ENCODE data around the gene VPS51. TPM values are rescaled to one million over a fixed set of nuclear protein-coding genes. Genes with fewer than 3 reads are reported as not detected.

VPS51 gene
- total RNA-seq, 1 donor from 2014 or later, result 203 TPM

DNA sequence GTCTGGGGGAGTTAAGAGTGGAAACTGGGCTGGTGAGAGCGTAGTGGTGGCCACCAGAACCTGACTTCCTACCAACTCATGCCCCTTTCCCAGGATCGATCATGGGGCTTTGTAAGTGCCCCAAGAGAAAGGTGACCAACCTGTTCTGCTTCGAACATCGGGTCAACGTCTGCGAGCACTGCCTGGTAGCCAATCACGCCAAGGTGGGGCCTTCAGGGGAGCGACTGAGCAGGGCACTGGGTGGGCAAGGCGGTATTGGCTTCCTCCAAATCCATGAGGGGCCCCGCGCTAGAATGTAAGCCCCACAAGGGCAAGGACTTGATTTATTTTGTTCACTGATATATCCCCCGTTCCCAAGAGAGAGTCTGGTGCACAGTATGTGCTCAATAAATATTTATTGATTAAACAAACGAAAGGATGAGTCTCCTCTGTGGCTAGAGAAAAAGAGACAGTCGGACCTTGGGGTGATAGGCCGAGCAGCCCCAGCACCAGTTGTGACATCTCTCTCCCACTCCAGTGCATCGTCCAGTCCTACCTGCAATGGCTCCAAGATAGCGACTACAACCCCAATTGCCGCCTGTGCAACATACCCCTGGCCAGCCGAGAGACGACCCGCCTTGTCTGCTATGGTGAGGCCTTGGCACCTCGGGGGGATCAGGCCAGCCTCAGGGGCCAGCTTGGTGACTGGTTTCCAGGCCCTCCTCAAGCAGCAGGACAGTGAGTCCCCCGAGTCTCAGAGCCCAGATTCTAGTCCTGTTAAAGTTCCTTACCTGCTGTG is 11.2 kb upstream of the VPS51 start:
- Histone ChIP-seq H3K4me3 (ENCODE audit: low read depth, low read length) (peak overlapping the region; percentile 60), H3K36me3 (ENCODE audit: control insufficient read depth, insufficient read depth, low read length) (peaks cover 16% of the 10 kb centered on the region), H3K27me3 (ENCODE audit: control insufficient read depth, insufficient read depth, low read length) (no peaks in the 10 kb centered on the region)
- TF ChIP-seq, protein P1, sequence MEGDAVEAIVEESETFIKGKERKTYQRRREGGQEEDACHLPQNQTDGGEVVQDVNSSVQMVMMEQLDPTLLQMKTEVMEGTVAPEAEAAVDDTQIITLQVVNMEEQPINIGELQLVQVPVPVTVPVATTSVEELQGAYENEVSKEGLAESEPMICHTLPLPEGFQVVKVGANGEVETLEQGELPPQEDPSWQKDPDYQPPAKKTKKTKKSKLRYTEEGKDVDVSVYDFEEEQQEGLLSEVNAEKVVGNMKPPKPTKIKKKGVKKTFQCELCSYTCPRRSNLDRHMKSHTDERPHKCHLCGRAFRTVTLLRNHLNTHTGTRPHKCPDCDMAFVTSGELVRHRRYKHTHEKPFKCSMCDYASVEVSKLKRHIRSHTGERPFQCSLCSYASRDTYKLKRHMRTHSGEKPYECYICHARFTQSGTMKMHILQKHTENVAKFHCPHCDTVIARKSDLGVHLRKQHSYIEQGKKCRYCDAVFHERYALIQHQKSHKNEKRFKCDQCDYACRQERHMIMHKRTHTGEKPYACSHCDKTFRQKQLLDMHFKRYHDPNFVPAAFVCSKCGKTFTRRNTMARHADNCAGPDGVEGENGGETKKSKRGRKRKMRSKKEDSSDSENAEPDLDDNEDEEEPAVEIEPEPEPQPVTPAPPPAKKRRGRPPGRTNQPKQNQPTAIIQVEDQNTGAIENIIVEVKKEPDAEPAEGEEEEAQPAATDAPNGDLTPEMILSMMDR (IDR thresholded peaks at IDR 0.05; ENCODE audit: insufficient read depth, low read length, severe bottlenecking), result no peak
- no peak for DNase-seq (ENCODE audit: low read depth)
- FAIRE-seq, result no peak

DNA sequence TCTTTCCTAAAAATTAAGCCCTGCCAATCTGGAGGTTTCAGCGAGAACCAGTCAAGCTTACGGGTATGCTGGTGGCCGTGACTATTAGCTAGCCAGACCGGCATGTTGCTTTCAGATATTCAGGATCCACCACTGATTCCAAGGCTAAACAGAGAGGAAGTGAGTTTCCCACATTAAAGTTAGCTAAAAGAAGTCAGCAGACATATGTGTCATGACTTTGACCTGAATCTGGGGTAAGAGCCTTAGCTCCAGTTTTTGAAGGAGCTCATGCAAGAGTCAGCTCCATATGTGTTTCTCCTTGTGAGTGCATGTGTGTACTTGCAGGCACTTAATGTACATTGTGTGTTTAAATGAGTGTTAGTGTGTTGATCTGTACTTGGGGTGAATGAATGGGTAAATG is 10.6 kb upstream of the VPS51 start:
- TF ChIP-seq, protein P1 (IDR thresholded peaks at IDR 0.05; ENCODE audit: insufficient read depth, low read length, severe bottlenecking), result no peak
- Histone ChIP-seq H3K4me3 (ENCODE audit: low read depth, low read length) (no peak overlapping the region), H3K27me3 (ENCODE audit: control insufficient read depth, insufficient read depth, low read length) (no peaks in the 10 kb centered on the region), H3K36me3 (ENCODE audit: control insufficient read depth, insufficient read depth, low read length) (peaks cover 16% of the 10 kb centered on the region)
- DNase-seq (ENCODE audit: low read depth) (no peak), FAIRE-seq (no peak)

DNA sequence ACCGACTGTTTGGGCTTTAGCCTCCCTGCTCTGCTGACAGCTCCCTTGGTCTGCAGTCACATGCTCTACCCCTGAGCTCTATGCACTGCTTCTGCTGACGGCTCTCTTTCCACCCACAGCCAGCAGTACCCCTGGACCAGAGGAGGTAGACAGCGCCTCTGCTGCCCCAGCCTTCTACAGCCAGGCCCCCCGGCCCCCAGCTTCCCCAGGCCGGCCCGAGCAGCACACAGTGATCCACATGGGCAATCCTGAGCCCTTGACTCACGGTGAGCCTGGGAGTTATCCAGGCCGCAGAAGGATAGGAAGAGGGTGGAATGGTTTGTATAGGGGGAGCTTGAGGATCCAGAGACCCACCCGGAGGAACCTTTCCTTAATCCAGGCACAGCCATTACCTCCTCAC is 9.2 kb upstream of the VPS51 start:
- TF ChIP-seq, protein P1 (IDR thresholded peaks at IDR 0.05; ENCODE audit: insufficient read depth, low read length, severe bottlenecking), result no peak
- Histone ChIP-seq H3K4me3 (ENCODE audit: low read depth, low read length) (no peak overlapping the region), H3K27me3 (ENCODE audit: control insufficient read depth, insufficient read depth, low read length) (no peaks in the 10 kb centered on the region), H3K36me3 (ENCODE audit: control insufficient read depth, insufficient read depth, low read length) (peaks cover 16% of the 10 kb centered on the region)
- DNase-seq (ENCODE audit: low read depth) (no peak), FAIRE-seq (no peak)

DNA sequence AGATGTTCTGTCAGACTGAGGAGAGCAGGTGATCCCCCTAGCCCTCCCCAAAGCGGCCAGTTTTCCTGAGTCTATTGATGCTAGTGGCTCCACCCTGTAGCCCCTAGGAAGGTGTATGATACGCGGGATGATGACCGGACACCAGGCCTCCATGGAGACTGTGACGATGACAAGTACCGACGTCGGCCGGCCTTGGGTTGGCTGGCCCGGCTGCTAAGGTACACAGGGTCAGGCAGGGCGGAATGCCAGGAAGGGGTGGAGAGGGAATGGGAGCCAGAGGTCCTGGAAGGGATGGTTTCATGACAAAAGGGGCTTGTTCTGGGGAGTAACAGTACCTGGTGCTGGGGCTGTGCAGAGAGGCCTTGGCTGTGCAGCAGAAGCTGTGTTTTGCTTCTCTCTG is 8.8 kb upstream of the VPS51 start:
- TF ChIP-seq, protein P1 (IDR thresholded peaks at IDR 0.05; ENCODE audit: insufficient read depth, low read length, severe bottlenecking), result no peak
- FAIRE-seq, result no peak
- H3K4me3 ChIP-seq (ENCODE audit: low read depth, low read length), result no peak overlapping the region
- no peak for DNase-seq (ENCODE audit: low read depth)
- H3K27me3 ChIP-seq (ENCODE audit: control insufficient read depth, insufficient read depth, low read length), result no peaks in the 10 kb centered on the region
- peaks cover 16% of the 10 kb centered on the region for H3K36me3 ChIP-seq (ENCODE audit: control insufficient read depth, insufficient read depth, low read length)

DNA sequence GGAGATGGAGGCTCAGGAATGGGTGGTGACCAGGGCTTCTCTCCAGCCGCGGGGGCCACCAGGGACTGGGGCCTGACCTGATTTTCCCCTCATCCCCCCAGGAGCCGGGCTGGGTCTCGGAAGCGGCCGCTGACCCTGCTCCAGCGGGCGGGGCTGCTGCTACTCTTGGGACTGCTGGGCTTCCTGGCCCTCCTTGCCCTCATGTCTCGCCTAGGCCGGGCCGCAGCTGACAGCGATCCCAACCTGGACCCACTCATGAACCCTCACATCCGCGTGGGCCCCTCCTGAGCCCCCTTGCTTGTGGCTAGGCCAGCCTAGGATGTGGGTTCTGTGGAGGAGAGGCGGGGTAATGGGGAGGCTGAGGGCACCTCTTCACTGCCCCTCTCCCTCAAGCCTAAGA is 8.2 kb upstream of the VPS51 start:
- TF ChIP-seq, protein P1 (IDR thresholded peaks at IDR 0.05; ENCODE audit: insufficient read depth, low read length, severe bottlenecking), result no peak
- peaks cover 16% of the 10 kb centered on the region for H3K36me3 ChIP-seq (ENCODE audit: control insufficient read depth, insufficient read depth, low read length)
- H3K4me3 ChIP-seq (ENCODE audit: low read depth, low read length), result no peak overlapping the region
- no peaks in the 10 kb centered on the region for H3K27me3 ChIP-seq (ENCODE audit: control insufficient read depth, insufficient read depth, low read length)
- FAIRE-seq (no peak), DNase-seq (ENCODE audit: low read depth) (no peak)

DNA sequence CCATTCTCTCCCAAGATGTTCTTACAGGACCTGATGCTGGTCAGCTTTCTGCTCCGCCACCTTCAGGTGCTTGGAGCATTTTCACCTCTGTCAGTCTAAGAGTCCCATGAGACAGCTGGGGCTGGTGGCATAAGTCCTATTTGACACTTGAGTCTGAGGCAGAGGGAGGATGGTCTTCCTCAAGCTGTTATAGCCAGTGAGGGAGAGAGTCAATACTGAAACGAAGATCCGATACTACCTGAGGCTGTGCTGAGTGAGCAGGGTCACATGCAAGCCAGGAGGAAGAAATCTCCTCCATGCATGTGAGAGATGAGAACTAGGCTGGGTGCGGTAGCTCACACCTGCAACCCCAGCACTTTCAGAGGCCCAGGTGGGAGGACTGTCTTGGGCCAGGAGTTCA is 6.4 kb upstream of the VPS51 start:
- DNase-seq (ENCODE audit: low read depth) (no peak), FAIRE-seq (no peak)
- H3K36me3 ChIP-seq (ENCODE audit: control insufficient read depth, insufficient read depth, low read length), result peaks cover 16% of the 10 kb centered on the region
- TF ChIP-seq, protein P1 (IDR thresholded peaks at IDR 0.05; ENCODE audit: insufficient read depth, low read length, severe bottlenecking), result no peak
- no peaks in the 10 kb centered on the region for H3K27me3 ChIP-seq (ENCODE audit: control insufficient read depth, insufficient read depth, low read length)
- H3K4me3 ChIP-seq (ENCODE audit: low read depth, low read length), result no peak overlapping the region

All from bronchial epithelial cell (primary cell).